NCI-H1092 (cell line): Measurements from ENCODE around the gene TMEM50B.
"Not testable (repeated sequence)": the region's sequence is repeated elsewhere in the genome, so short reads cannot be mapped to it uniquely, and the experiment has no call there.

Experiments used
- DNase-seq: peaks from one replicate; lab custom pipeline; 2025; lab: John Stamatoyannopoulos, UW

The TMEM50B gene

GRCh38 chr21:33428669-33429068, 51.1 kb downstream of the TMEM50B start:
- no peak for DNase-seq

- DNase-seq: no peak
These were observed 52.7 kb downstream of the TMEM50B start for GRCh38 chr21:33427051-33427450.

GRCh38 chr21:33425825-33426224, 53.9 kb downstream of the TMEM50B start:
- DNase-seq: no peak

GRCh38 chr21:33424214-33424613, 55.6 kb downstream of the TMEM50B start:
- no peak for DNase-seq

GRCh38 chr21:33421713-33422393, 57.9 kb downstream of the TMEM50B start:
- no peak for DNase-seq

GRCh38 chr21:33419538-33420123, 60.1 kb downstream of the TMEM50B start:
- DNase-seq: no peak

GRCh38 chr21:33418691-33419090, 61.1 kb downstream of the TMEM50B start:
- DNase-seq: no peak

- DNase-seq: no peak
These were observed 64.8 kb downstream of the TMEM50B start for GRCh38 chr21:33414926-33415325.

GRCh38 chr21:33414068-33414467, 65.7 kb downstream of the TMEM50B start:
- no peak for DNase-seq

GRCh38 chr21:33412832-33413519, 66.8 kb downstream of the TMEM50B start:
- no peak for DNase-seq

GRCh38 chr21:33412439-33412831, 67.3 kb downstream of the TMEM50B start:
- DNase-seq: not testable (repeated sequence)

GRCh38 chr21:33411949-33412430, 67.8 kb downstream of the TMEM50B start:
- DNase-seq: no peak

GRCh38 chr21:33406493-33406892, 73.3 kb downstream of the TMEM50B start:
- DNase-seq: no peak

- no peak for DNase-seq
These were observed 75.8 kb downstream of the TMEM50B start for GRCh38 chr21:33403786-33404585.

- DNase-seq: no peak
These were observed 76.5 kb downstream of the TMEM50B start, which contains the start of gene IFNGR2 for GRCh38 chr21:33403128-33403785. TSS of gene IFNGR2 (plus strand) at chr21:33403413. CDS start at chr21:33403544, 131 bp downstream.

- no peak for DNase-seq
These were observed 77.5 kb downstream of the TMEM50B start for GRCh38 chr21:33402001-33402979.

- no peak for DNase-seq
These were observed 78.2 kb downstream of the TMEM50B start for GRCh38 chr21:33401630-33401992.
